Stimulated activated CD8-positive, alpha-beta memory T cell treated with anti-CD3 and anti-CD28 coated beads, Interleukin-15, amount 100 ng/mL, for 1 hour (primary cell): ENCODE measurements around the gene ZNF562.

Experiments
- DNase-seq: peaks from one replicate; pipeline ENCODE4 v3.0.0-alpha.2; 2020; ENCODE audit warnings: low read depth

ZNF562 gene

DNA sequence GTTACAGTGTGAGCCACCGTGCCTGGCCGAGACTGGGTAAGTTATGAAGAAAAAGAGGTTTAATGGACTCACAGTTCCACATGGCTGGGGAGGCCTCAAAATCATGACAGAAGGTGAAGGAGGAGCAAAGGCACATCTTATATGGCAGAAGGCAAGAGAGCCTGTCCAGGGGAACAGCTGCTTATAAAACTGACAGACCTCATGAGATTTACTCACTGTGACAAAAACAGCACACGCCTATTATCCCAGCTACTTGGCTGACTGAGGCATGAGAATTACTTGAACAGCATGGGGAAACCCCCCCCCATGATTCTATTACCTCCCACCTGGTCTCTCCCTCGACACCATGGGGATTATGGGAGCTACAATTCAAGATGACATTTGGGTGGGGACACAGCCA is 30.4 kb downstream of the ZNF562 start:
- DNase-seq = no peak

DNA sequence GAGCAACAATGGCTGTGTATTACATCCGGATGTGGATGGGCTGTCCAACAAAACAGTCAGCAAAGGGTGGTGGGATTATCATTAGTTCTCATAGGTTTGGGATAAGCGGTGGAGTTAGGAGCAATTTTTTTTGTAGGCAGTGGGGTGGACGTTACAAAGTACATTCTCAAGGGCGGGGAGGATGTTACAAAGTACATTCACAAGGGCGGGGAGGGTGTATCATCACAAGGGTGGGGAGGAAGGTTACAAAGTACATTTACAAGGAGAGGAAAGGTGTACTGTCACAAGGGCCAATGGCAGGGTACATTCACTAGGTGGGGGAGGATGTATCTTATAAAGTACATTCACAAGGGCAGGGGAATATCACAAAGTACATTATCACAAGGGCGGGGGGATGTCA is 33.1 kb downstream of the ZNF562 start:
- DNase-seq = no peak

DNA sequence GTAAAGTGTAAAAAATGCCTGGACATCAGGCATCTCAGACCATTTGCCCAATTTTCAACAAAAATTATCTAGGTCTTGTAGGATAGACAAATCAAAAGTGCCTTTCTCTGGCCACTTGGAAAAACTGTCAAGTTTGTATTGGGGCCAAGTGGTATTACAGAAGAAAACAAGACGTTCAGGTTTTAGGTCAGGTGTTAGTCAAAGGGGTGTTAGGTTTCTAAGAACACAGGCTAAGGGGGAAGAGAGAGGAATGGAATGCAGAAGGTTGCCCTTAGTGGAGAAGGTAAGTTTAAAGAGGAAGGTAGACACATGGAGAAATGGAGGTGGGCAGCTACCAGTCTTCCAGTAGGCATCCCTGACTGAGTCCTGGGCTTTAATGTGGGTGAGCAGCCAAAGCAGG is 33.9 kb downstream of the ZNF562 start:
- no peak for DNase-seq

GRCh38 chr19:9636018-9636417 is 38.9 kb downstream of the ZNF562 start:
- no peak for DNase-seq

DNA sequence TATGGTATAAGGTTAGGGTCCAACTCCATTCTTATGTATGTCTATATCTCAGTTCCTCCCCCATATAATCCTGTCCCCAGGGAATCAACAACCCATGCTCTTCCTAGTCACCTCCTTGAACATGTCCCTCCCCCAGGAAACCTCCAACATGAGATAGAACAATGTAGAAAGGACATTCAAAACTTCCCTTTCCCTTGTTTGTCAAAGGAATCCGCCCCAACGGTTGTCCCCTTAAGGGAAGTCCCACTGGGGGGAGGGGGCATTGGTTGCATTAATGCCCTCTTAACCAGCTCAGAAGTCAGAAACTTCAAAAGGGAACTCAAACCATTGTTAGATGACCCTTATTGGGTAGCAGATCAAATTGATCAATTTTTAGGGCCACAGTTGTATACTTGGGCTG is 47.0 kb downstream of the ZNF562 start:
- no peak for DNase-seq

DNA sequence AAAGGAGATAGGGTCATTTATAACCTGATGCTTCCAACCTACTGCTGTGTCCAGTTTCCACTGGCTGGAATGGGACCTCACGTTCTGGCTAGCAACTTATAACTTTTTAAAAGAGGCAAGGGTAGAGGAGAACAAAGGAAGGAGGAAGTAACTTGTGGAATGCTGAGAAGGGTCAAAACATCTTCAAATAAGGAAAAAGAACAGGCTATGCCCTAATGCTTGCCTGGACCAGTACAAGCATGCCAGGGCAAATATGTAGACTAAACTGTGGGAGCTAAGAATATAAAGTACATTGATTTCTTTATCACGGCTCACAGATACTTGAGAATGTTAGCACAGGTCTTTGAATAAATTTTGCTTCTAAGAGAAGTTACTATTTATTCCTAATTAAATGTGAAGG is 52.4 kb downstream of the ZNF562 start:
- no peak for DNase-seq

GRCh38 chr19:9621156-9622037 is 53.5 kb downstream of the ZNF562 start, which contains the start of gene ZNF561:
Gene ZNF561 (minus strand): TSS chr19:9621232. CDS start chr19:9619456, 1,776 bp downstream.
- DNase-seq = peak; percentile 81

DNA sequence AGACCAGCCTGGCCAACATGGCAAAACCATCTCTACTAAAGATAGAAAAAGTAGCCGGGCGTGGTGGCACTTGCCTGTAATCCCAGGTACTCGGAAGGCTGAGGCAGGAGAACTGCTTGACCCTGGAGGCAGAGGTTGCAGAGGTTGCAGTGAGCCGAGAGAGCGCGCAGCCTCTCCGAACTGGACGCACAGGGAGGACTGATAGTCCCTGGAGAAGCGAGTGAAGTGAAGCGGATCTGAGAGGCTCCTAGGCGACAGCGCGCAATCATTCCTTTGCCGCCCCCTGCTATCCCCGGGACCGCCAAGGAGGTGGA is 54.1 kb downstream of the ZNF562 start:
- DNase-seq = no peak

DNA sequence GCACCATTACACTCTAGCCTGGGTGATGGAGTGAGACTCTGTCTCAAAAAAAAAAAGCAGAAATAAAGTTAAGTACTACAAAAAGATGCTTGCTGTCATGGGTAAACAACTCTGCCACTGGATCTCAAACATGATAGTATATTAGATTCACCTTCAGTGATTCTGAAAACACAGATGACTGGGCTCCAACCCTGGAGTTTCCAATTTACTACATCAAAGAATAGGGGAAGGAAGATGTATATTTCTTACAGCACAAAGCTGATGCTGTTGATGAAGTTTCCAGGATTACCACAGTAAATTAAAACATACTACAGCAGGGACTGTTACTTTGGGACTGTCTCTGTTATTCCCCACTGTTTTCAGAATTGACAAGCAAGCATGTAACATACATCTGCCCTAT is 59.1 kb downstream of the ZNF562 start:
- DNase-seq = no peak

- DNase-seq = no peak
These were observed 64.3 kb downstream of the ZNF562 start for GRCh38 chr19:9610484-9611113.

DNA sequence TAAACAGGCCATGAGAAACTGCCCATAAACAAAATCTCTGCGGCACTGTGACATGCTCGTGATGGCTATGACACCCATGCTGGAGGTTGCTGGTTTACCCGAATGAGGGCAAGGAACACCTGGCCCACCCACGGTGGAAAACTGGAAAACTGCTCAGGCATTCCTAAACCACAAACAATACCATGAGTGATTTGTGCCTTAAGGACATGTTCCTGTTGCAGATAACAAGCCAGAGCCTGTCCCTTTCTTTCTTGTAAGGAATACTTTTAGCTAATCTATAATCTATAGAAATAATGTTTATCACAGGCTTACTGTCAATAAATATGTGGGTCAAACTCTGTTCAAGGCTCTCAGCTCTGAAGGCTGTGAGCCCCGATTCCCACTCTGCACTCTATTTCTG is 66.0 kb downstream of the ZNF562 start:
- DNase-seq = no peak

DNA sequence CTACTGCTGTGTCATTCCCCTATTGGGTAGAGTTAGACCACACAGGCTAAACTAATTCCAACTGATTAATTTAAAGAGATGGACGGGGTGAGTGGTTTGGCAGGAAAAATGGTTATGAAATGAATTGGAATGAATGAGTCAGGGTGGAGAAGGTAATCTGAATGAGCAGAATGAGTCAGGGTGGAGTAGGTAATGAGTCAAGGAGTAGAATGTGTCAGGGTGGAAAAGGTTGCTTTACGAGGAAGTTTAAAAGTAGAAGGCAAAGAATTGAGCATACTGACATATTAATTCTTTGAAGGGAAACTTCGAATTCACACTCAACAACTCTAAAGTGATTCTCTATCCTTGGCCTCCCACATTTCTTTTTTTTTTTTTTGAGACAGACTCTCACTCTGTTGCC is 77.9 kb downstream of the ZNF562 start:
- DNase-seq = no peak
